Stimulated activated CD4-positive, alpha-beta T cell treated with anti-CD3 and anti-CD28 coated beads, Interleukin-4, amount 100 ng/mL, for 4 hours (primary cell): Measurements from ENCODE around the gene BABAM2.
"Not testable (repeated sequence)": the region's sequence is repeated elsewhere in the genome, so short reads cannot be mapped to it uniquely, and the experiment has no call there.

ENCODE experiments used
- DNase-seq, 2 experiments: peaks; one replicate each; pipeline ENCODE4 v3.0.0-alpha.2; 2020

Gene BABAM2

DNA sequence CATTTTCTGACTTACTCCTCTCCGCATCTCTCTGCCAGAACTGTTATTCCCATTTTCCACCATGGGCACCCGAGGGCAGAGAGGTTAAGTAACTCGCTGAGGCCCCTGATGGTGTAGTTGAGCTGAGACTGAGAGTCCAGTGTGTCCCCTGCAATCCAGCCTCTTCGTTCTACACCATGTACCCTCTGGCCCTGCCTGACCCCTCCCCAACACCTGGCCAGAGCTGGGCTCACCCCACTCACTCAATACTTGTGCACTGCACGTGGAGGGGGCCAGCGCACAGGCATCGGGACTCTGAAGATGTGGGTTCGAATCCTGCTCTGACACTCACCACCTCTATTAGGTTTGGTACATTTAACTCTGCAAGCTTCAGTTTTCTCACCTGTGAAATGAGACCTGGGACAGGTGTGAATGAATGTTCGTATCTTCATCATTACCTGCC lies 477.8 kb downstream of the BABAM2 start:
- no peak for DNase-seq

DNA sequence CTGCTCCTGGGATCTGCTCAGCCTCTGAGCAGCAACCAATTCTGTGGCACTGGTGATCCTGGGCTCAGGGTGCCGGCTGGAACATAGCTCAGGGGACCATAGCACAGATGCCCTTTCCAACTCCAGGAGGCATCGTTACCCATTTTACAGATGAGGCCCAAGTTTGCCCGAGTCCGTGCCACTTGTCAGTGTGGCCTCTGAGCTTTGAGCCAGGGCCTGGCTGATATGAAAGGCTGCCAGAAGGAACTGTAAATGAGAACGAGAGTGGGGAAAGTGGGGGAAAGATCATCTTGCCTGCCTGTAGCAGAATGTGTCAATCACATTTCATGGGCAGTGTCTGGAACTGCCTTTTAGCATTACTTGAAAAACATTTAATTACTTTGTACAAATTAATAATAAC lies 478.8 kb downstream of the BABAM2 start:
- DNase-seq: no peak

DNA sequence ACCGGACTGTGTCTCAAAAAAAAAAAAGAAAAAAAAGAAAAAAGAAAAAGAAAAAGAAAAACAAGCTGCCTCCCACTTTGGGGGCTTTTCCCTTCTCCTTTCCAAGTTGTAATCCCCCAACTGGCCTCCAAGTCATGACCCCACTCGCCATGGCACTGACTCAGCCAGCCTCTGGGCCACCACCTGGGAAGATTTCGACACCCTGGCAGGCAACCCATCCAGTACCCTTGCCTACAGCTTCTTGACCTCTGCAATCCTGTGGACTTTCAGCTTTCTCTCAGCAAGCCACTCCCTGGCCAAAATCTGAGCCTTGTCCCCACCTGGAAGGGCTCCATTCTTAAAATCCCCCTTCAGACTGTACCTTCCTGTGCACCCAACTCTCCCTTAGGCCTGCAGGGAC lies 479.8 kb downstream of the BABAM2 start:
- no peak for DNase-seq

DNA sequence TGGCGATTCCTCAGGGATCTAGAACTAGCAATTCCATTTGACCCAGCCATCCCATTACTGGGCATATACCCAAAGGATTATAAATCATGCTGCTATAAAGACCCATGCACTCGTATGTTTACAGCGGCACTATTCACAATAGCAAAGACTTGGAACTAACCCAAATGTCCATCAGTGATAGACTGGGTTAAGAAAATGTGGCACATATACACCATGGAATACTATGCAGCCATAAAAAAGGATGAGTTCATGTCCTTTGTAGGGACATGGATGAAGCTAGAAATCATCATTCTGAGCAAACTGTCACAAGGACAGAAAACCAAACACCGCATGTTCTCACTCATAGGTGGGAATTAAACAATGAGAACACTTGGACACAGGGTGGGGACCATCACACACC lies 481.2 kb downstream of the BABAM2 start:
- not testable (repeated sequence) for DNase-seq

DNA sequence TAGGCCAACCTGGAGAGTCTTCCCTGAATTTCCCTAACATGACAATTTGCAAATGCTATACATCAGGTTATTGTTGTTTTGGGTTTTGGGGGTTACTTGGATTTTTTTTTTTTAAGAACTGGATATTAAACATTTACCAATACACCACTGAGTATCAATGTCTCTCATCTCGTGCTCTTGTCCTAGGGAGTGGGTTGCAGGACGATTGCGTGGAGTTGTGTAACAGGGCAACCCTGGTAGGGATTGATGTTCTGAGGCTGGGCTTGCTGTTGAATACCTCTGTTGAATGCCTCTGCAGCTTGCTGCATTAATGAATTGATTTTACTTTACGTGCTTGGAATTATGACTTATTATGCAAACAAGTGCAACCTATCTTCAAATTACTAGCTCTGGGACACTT lies 483.3 kb downstream of the BABAM2 start:
- DNase-seq: no peak

DNA sequence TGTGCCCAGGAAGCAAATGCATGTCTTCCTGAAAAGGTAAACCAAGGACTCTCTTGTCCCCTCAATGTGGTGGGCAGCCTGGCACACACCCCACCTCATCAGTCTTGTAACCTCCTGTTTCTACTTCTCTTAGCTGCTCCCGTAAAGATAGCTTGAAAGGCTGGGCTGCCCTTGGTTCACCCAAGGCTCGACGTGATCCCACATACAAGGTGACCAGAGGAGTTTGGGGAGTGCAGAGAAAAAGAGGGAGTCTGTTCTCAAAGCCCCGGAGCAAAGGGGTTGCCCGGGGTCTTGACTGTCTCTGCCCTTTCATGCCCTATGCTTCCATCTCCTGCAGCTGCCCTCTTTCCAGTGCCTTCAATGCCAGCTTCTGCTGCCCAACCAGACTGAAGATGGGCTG lies 483.8 kb downstream of the BABAM2 start:
- no peak for DNase-seq

DNA sequence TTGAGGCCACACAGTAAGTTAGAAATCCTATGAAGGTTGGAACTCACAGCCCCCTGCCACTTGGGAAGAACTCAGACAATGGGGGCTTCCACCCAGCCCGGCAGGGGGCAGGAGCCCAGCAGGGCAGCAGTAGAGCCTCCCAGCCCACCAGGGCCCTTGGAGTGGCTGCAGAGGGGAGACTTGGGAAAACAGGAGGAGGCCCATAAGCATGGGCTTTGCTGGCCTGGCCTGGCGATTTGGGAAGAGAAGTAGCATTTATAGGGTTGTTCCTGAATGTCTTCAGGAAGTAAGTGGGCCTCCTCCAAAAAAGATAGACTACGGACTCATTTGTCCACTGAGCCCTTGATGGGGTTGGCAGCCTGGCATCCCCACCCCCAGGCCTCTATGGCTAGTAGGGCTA lies 484.7 kb downstream of the BABAM2 start:
- DNase-seq: no peak

DNA sequence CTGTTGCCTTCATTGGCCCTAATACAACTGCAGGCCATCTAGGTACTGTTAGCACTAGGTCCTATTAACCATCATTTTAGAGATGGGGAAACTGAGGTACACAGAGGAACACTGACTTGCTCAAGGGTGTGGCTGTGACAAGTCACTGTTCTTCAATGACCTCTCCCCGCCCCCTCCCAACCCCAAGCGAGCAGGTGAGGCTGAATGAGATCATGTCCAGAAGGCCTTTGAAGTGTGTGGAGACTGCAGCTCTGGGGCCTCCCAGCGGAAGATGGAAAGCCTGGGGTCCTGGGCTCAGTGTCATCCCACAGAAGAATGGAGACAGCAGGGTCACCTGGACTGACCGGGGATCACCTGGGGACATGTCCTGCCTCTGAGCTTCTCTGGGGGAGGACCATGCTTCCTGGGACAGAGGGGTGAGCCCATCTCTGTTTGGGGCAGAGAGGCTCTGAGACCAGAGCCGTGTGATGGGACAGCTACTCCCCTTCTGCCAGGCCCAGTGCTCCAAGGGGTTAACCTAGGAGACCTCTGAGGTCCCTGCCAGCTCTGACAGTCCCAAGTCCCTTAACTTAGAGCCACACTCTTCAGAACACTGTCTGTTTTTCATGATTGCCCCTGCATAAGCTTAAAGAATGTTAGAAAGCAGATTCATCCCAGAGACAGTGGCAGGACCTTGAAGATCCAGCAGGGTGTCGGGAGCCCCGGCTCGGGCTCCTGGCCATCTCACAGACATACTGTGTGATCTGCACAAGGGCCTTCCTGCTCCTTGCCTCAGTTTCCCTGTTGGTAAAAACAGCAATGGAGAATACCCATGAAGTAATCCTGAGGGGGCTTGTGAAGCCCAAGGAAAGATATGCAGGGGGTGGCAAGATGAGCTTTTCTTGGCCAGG lies 485.5 kb downstream of the BABAM2 start:
- no peak for DNase-seq

DNA sequence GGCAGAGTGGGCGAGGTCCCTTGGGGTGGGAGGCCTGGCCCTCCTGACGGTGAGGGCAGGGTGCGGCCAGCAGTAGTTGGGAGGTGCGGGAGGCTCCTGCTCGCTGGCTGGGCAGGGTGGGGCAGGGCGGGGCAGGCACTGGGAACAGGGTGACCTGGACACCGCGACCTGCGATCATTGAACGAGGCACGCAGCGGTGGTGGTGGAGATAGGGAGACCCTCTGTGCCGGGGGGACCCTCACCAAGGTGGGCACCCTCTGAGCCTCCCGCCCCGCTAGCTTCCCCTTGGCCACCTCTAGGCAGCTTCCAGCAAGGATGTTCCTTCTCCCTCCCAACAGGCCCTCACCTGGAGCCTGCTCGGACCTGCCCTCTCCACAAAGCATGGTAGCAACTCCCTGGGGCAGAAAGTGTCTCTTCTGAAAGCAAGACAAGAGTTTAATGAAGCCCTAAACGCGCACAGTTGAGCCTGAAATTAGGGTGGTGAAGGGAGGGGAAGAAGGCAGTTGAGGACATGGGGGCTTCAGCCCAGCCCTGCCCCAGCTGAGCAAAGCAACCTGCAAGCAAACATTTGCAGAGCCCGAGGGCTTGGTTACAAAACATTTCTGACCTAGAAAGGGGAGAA lies 486.8 kb downstream of the BABAM2 start:
- no peak for DNase-seq

DNA sequence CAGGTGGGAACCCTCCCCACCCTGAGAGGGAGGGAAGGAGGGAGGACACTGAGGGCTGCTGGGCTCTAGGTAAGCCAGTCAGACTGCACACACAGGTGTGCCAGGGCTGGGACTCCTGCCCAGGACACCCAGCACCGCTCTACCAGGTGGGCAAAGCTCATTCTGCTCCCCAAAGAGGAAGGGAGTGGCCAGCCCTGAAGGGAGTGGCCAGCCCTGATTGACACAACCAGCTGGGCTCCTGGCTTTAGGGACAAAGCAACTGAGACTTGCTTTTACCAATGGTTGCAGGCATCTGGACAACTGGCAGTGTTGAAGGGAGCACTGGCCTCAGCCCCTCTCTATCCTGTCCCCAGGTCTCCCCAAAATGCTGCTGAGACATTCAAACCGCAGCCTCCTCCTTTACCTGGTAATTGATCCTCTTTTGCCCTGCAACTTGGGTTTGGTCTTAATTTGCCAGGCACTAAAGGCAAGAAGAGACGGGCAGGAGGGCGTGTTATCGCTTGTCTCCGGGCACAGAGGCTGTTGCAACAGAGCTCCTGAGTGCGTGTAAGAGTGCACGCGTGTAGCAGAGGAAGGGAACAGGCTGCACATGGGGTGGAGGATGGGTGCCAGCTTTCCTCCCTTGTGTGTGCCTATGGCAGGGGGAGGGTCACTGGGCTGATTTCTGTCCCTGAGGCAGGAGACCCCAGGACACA lies 487.6 kb downstream of the BABAM2 start:
- DNase-seq: no peak

DNA sequence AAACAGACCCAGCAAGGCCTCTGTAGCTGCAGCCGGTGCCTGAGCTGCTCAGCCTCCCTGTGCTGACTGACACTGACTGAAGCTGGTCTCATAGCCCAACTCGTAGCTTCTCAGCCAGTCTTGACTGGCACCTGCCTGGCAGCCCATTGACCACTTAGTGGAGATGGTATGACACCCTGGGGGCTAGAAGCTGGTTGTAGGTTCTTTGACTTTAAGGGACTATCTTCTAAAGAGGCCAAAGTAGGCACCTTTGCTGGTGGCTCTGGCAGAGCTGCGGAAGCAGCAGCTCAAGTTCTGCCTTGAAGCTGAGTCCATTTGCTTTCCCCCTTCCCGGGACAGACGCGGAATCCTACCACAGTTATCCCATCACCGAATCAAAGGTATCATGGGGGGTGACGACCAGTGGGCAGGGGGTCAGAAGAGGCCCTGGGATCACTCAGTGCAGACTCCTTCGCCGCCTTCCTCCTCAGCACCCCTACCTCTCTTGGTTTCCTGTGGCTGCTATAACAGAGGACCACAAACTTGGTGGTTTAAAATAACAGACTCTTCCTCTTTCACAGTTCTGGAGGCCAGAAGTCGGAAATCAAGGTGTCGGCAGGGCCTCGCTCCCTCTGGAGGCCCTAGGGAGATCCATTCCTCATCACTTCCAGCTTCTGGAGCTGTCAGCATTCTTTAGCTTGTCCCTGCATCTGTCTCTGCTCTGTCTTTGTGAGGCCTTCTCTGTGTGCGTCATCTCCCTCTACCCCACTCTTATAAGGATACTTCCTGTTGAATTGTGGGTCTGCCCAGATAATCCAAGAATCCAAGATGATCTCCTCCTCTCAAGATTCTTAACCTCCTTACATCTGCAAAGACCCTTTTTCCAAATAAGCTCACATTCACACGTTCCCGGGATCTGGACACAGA lies 488.4 kb downstream of the BABAM2 start:
- DNase-seq: no peak

DNA sequence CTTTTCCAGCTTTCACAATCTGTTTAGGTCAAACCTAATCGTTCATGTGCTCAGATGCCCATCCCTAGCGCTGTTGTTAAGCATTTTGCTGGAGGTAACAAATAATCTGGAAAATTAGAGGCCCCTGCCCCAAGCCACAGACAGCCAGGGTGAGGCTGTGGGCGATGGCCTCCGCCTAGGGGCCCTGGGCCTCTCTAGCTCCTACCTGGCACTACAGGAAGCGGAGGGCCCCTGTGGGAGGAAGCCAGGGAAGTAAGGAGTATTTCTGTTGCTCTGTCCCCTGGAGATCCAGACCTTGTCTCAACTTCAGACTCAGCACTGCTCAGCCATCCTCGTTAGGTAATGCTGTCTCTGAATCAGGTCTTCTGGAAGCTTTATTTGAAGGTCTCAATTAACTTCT lies 489.7 kb downstream of the BABAM2 start:
- no peak for DNase-seq

DNA sequence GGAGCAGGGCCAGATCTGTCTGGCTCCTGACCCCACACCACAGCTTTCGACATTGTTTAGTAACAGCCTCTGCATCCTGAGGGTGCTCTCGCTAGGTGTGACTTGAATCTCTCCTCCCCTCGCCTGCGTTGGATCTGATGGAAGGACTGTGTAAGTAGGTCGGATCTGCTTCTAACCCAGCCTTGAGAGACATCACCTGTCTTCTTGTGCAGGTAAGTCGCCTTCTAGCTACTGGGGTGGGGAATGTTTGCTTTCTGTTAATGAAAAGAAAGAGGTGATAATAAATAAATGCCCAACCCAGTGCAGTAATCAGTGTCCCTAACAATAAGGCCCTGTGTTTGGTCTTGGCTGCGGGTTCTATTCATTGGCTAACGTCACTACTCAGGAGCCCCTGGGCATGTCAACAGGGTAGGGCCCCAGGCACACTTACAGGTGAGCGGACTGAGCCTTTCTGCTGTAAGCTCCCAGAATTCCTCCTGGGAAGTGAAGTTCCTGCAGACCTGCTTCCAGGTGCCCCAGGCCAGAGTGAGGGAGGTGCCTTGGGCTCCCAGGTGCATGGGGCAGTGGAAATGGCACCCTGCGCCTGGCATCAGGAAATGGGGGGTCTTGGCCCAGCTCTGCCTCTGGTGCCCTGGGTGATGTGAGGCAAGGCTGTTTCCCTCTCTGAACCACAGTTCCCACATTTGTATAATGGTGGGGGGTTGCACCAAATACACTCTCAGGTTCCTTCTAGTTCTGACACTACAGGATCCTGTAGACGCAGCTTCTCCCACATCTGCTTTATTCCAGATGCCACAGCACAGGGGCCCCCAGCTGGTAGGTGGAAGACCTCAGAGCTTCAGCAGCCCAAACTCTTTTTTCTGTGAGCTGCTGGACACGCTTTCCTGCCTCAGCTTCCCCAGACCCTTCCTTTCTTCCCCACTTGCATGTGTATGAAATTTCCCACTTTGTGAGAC lies 491.0 kb downstream of the BABAM2 start:
- no peak for DNase-seq

DNA sequence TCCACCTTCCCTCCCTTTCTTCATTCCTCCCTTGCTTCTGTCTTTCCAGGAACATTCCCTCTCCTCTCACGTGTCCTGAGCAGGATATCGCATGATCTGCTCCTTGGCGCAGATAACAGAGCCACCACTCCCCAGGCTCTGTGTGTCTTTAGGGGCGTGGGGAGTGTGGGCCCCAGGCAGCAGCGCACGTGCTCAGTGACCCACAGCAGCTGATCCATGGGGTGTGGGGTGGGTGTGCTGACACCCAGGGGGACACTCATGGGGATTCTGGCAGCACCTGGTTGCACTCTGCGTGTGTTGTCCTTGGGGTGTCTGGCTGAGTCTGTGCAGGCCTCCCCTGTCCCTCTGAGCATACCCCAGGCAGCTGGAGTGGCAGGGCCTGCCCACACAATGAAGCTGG lies 492.2 kb downstream of the BABAM2 start:
- DNase-seq: no peak

DNA sequence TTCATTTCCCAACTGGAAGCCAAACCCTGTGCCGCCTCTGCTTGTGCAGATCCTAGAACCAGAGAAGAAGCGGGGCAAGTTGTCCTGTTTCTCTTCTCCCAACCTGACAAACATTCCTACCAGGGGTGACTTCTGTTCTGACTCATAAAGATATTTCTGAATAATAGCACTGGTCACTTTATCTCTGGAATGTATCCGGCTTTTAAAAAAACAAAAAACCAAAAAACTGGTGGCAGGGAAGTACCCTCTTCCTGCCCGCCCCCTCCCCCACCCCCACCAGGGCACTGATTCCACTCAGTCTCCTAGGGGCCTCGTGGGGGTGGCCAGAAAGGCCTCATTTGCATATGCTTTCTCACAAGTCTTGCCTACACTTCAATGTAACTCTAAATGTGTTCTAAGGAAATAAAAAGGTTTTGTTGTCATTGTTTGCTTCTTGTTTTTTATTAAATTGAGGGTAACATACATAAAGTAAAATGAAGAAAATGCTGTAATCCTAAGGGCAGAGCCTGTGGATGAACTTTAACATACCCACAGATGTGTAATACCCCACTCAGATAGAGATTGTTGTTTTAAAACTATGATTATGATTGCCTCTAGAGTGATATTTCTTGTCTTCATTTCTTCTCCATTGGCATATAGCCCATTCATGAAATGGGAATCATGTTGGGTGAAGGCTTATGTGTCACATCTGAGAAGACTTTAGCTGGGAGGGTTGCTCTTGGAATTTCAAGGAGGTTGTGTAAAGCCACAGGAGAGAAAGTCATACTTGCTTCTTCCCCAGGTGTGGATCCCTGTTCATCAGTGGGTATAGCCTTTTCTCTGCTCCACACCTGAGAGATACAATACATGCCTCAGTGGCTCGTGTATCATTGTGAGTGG lies 496.8 kb downstream of the BABAM2 start:
- DNase-seq: no peak
